IPS-18a (cell line): ENCODE results near the gene NPC1.
"Not testable (repeated sequence)": the region's sequence is repeated elsewhere in the genome, so short reads cannot be mapped to it uniquely, and the experiment has no call there.

Experiments used
- H3K27ac ChIP-seq: one replicate; pipeline ENCODE4 v1.5.1; 2013; ENCODE audit warnings: low read length
- H3K27me3 ChIP-seq: one replicate; pipeline ENCODE4 v1.6.1; 2013; ENCODE audit warnings: mild to moderate bottlenecking, low read length; ENCODE audit not compliant: control insufficient read depth, insufficient read depth
- H3K36me3 ChIP-seq: one replicate; pipeline ENCODE4 v1.6.1; 2013; ENCODE audit warnings: low read depth, low read length; ENCODE audit not compliant: control insufficient read depth
- H3K4me1 ChIP-seq: one replicate; pipeline ENCODE4 v1.6.1; 2013; ENCODE audit warnings: low read depth, low read length; ENCODE audit not compliant: control insufficient read depth
- H3K4me3 ChIP-seq: one replicate; pipeline ENCODE4 v1.5.1; 2013; ENCODE audit warnings: low read length
- H3K9ac ChIP-seq: one replicate; pipeline ENCODE4 v1.6.1; 2013; ENCODE audit warnings: mild to moderate bottlenecking, low read length, moderate library complexity
- H3K9me3 ChIP-seq: one replicate; pipeline ENCODE4 v1.6.1; 2013; ENCODE audit warnings: low read depth, low read length; ENCODE audit not compliant: control insufficient read depth

NPC1 gene

DNA sequence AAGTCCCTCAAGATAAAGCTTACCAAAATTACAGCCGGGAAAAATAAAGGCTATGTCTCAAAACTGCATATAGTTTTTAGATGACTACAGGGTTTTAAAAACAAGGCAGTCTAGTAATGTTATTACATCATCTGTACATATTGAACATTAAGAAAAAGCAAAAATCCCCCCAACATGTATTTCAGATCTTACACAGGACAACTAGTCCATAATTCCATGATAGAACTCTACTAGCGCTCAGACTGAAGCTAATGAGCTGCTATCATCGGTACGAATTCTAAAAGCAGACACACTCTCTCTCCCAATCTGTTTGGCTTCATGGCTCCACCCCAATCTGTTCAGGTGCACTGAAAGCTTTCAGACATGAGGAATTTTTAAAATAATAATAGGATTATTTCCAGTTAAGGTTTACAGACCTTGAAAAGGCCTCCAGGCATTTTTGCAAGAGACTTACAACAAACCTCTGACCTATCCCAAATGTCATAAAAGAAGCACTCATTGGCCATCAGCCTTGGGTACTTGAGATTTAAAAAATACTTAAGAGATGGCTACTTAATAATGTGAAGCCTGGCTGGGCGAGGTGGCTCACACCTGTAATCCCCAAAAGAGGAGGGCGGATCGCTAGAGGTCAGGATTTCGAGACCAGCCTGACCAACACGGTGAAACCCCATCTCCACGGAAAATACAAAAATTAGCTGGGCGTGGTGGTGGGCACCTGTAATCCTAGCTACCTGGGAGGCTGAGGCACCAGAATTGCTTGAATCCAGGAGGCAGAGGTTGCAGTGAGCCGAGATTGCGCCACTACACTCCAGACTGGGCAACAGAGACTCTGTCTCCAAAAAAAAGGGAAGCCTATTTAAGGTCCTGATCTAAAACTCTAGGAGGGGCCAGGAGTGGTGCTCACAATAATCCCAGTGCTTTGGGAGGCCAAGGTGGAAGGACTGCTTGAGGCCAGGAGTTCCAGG lies 2.0 kb downstream of the NPC1 start:
- Histone ChIP-seq H3K4me3 (no peak overlapping the region), H3K4me1 (peaks cover 3% of the 10 kb centered on the region), H3K9ac (no peak overlapping the region), H3K36me3 (peaks cover 3% of the 10 kb centered on the region), H3K27ac (no peak overlapping the region), H3K27me3 (peaks cover 9% of the 10 kb centered on the region), H3K9me3 (no peaks in the 10 kb centered on the region)

GRCh38 chr18:23583071-23583865 lies 3.0 kb downstream of the NPC1 start:
- H3K9me3 ChIP-seq, result no peaks in the 10 kb centered on the region
- H3K9ac ChIP-seq, result no peak overlapping the region
- no peak overlapping the region for H3K27ac ChIP-seq
- no peak overlapping the region for H3K4me3 ChIP-seq
- H3K36me3 ChIP-seq, result peaks cover 3% of the 10 kb centered on the region
- peaks cover 3% of the 10 kb centered on the region for H3K4me1 ChIP-seq
- peaks cover 9% of the 10 kb centered on the region for H3K27me3 ChIP-seq

- peaks cover 3% of the 10 kb centered on the region for H3K36me3 ChIP-seq
- no peak overlapping the region for H3K27ac ChIP-seq
- no peaks in the 10 kb centered on the region for H3K9me3 ChIP-seq
- no peaks in the 10 kb centered on the region for H3K27me3 ChIP-seq
- no peaks in the 10 kb centered on the region for H3K4me1 ChIP-seq
- H3K9ac ChIP-seq, result no peak overlapping the region
- no peak overlapping the region for H3K4me3 ChIP-seq
These were observed 5.5 kb downstream of the NPC1 start for GRCh38 chr18:23580677-23581367.

DNA sequence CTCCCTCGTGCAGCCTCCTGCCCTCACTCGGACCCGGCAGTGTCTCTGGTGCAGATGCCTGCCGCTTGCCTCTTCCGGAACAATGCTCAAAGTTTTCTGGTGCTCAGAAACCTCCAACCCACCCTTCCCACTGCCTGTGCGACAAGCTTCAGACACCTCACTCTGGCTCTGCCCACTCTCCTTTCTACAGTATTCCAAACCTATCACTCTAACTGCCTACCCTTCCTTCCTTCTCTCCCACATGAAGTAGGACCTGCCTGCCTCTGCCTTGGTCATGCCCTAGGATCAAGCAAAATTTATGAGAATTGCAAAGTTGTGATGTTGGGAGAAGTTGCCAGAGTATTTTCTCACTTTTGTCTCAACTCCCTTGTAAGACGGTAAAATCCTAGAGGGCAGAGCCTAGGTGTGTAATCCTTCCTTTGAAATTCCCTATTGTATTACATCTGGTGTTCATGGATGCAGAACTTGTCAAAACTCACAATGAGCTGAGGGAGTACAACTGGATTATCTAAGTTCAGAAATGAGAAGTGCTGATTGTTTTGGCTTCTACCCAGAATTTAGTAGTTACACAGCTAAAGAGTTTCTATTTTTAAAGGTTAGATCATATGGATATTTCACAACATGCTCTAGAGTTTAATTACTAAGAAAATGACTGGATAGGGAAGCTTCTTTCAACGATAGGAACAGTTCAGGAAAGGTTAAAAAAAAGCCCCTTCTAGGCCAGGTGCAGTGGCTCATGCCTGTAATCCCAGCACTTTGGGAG lies 7.2 kb downstream of the NPC1 start:
- H3K9me3 ChIP-seq, result no peaks in the 10 kb centered on the region
- no peak overlapping the region for H3K4me3 ChIP-seq
- H3K36me3 ChIP-seq, result peaks cover 3% of the 10 kb centered on the region
- H3K27ac ChIP-seq, result no peak overlapping the region
- H3K27me3 ChIP-seq, result no peaks in the 10 kb centered on the region
- H3K4me1 ChIP-seq, result peaks cover 4% of the 10 kb centered on the region
- H3K9ac ChIP-seq, result no peak overlapping the region

GRCh38 chr18:23578067-23578701 lies 8.1 kb downstream of the NPC1 start:
- H3K4me1 ChIP-seq, result peaks cover 5% of the 10 kb centered on the region
- H3K27me3 ChIP-seq, result no peaks in the 10 kb centered on the region
- H3K9me3 ChIP-seq, result no peaks in the 10 kb centered on the region
- H3K9ac ChIP-seq, result no peak overlapping the region
- H3K4me3 ChIP-seq, result no peak overlapping the region
- H3K27ac ChIP-seq, result no peak overlapping the region
- peaks cover 3% of the 10 kb centered on the region for H3K36me3 ChIP-seq

DNA sequence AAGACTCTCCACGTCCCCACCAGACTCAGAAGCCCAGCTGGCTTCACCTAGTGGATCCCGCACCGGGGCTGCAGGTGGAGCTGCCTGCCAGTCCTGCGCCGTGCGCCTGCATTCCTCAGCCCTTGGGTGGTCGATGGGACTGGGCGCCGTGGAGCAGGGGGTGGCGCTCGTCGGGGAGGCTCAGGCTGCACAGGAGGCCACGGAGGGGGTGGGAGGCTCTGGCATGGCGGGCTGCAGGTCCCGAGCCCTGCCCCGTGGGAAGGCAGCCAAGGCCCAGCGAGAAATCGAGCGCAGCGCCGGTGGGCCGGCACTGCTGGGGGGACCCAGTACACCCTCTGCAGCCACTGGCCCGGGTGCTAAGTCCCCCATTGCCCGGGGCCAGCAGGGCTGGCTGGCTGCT lies 8.8 kb downstream of the NPC1 start:
- not testable (repeated sequence) for H3K27me3 ChIP-seq, H3K27ac ChIP-seq, H3K4me1 ChIP-seq, H3K9ac ChIP-seq, H3K9me3 ChIP-seq, H3K36me3 ChIP-seq, H3K4me3 ChIP-seq

DNA sequence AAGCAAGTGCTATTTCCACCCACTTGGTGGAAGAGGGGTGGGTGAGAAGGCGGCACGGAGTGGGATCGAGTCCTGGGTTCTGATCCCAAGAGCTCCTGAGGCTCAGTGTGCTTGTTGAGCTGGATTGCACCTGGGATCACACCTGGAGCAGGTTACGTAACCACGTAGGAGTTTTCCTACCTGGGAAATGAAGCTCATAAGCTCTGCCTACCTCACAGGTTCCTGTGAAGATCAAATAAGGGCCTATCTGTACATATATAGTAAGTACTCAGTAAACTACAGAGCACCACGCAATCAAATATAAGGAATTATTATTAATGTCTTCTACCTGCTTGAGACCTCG lies 11.0 kb downstream of the NPC1 start:
- Histone ChIP-seq H3K4me1 (peaks cover 5% of the 10 kb centered on the region), H3K36me3 (peaks cover 10% of the 10 kb centered on the region), H3K27me3 (no peaks in the 10 kb centered on the region), H3K27ac (no peak overlapping the region), H3K9me3 (no peaks in the 10 kb centered on the region), H3K9ac (no peak overlapping the region), H3K4me3 (no peak overlapping the region)

DNA sequence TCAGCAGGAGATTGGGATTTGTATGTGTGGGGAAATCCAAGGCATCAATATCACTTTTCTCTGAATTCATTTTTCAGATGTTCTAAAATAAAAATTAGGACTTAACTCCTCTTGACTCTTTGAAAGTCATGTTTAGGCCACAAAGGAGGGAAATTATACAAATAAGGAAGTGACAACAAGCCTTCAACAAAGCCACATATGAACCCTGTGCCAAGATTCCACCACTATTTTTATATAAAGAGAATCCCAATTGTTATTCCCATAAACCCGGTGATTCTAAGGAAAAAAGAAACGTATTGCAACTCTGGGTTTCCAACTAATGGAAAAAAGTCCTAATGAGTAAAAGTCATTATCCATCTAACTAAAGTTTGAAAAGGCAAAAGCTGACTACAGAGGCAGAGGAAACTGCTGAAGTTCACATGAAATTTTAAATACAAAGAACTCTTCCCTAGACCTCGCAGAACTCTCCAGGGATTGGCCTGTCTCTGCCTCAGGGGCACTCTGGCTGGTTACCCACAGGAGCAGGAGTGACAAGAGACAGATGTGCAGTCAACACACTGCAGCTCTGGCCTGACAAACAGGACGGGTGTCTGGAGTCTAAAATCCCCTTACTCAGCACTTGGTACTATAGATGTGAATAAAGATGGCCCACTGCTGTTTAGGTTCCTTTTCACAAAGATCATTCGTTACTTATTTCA lies 11.5 kb downstream of the NPC1 start:
- Histone ChIP-seq H3K4me1 (peaks cover 5% of the 10 kb centered on the region), H3K36me3 (peaks cover 13% of the 10 kb centered on the region), H3K9me3 (no peaks in the 10 kb centered on the region), H3K9ac (no peak overlapping the region), H3K4me3 (no peak overlapping the region), H3K27me3 (no peaks in the 10 kb centered on the region), H3K27ac (no peak overlapping the region)

DNA sequence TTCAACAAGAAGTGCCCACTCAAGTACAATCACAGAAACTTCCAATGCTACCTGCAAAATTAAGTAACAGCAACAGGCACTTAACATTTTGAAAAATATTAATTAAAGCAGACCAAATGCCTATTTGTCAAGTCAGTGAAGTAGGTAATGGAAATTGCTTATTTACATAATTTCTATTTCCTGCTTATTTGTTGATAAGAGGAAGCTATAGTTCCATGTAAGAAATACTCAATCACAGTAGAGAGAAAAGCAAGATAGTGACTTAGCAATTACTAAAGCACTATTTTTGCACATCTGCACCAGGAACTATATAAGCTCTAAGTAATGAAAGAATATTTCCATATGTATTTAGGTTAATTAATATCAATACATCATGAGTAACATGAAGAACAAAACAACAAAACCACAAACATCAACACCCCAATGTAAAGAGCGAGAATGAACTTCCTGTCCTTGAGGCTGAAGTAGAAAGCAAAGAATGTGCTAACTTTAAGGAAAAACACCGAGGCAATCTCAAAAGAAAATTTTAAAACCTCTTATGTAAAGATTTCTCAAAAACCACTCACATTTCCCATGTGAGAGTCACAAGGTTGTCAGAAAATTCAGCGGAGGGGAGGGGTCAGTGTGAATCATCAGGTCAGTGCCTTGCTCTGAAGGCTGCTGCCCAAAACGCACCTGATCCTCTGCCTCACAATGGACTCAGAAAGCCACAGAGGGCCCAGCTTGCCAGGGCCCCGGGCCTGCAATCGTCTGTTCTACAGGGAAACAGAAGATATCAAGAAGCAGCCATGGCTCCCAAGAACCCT lies 12.5 kb downstream of the NPC1 start:
- Histone ChIP-seq H3K9me3 (no peaks in the 10 kb centered on the region), H3K27ac (no peak overlapping the region), H3K36me3 (peaks cover 15% of the 10 kb centered on the region), H3K4me1 (peaks cover 5% of the 10 kb centered on the region), H3K4me3 (no peak overlapping the region), H3K27me3 (no peaks in the 10 kb centered on the region), H3K9ac (no peak overlapping the region)

DNA sequence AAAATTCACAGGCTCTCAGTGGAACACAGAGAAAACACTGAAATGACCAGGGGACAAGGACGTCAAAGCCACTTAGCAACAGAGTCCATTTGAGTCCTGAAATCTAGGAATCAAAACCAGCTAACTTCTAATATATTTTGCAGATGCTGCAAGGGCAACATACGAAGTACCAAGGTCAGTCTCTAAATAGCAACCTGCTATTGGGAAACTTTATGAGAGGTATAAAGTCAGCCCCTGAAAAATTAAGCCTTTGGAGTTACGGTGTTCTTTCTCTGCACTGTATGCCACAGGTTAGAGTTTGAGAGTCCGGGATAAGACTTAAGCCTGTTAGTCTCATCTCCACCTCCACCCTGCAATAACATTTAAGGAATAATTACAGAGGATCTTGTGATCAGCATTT lies 13.3 kb downstream of the NPC1 start:
- no peak overlapping the region for H3K9ac ChIP-seq
- peaks cover 23% of the 10 kb centered on the region for H3K36me3 ChIP-seq
- H3K4me3 ChIP-seq, result no peak overlapping the region
- H3K27me3 ChIP-seq, result no peaks in the 10 kb centered on the region
- H3K4me1 ChIP-seq, result peaks cover 5% of the 10 kb centered on the region
- H3K27ac ChIP-seq, result no peak overlapping the region
- H3K9me3 ChIP-seq, result no peaks in the 10 kb centered on the region
